GM18498 (cell line): ENCODE data around the gene ABLIM1.
A peak's percentile ranks its signal among the peaks of the same experiment; 100 is the strongest.

Experiments
- ATAC-seq: cut with Tn5 transposase; IDR thresholded peaks from one replicate; pipeline ENCODE4 v1.9.1; 2021; ENCODE audit warnings: mild to moderate bottlenecking, moderate library complexity; ENCODE audit not compliant: unreplicated experiment

Gene ABLIM1

DNA sequence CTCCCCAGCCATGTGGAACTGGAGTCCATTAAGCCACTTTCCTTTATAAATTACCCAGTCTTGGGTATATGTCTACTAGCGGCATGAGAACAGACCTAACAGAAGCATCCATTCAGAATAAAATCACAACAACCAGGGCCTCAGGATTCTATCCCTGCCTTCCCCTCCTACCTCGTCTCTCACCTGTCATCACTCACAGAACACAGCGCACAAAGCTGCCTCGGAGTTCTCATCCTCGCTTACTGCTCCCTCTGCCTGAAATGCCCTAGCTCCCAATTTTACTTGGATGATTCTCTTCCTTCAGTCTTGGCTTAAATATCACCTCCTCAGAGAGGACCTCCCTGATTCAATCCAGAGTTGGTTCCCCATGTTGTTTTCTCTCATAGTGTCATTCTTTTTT lies 183.1 kb downstream of the ABLIM1 start:
- ATAC-seq = no peak

GRCh38 chr10:114473776-114474175 lies 184.3 kb downstream of the ABLIM1 start:
- ATAC-seq = no peak

- ATAC-seq = no peak
These were observed 185.2 kb downstream of the ABLIM1 start for GRCh38 chr10:114472877-114473253.

GRCh38 chr10:114471906-114472876 lies 185.9 kb downstream of the ABLIM1 start:
- peak; percentile 8 for ATAC-seq

- ATAC-seq = peak; percentile 96
These were observed 186.8 kb downstream of the ABLIM1 start for GRCh38 chr10:114470956-114471905.

- no peak for ATAC-seq
These were observed 187.7 kb downstream of the ABLIM1 start for GRCh38 chr10:114470361-114470760.

GRCh38 chr10:114458955-114459354 lies 199.1 kb downstream of the ABLIM1 start:
- ATAC-seq = no peak

- ATAC-seq = no peak
These were observed 199.7 kb downstream of the ABLIM1 start for GRCh38 chr10:114458216-114458920.

- no peak for ATAC-seq
These were observed 204.5 kb downstream of the ABLIM1 start for GRCh38 chr10:114453576-114453975.

DNA sequence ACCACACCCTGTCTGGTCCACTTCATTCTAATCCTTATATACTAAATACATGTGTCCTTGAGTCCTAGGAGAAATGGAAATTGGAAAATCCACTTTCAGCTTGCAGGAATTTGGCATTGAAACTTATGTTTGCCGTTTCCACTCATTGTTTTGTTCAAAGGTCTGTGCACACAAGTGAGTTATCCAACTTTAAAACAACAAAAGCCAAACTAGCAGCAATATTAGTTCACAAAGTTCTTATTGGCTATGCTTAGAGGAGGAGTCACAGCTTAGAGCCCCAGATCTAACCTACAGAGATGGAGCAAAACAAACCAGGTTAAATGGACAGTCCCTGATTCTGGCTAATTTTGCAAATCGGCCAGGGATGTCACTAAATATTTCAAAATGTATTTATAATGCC lies 209.2 kb downstream of the ABLIM1 start:
- no peak for ATAC-seq

DNA sequence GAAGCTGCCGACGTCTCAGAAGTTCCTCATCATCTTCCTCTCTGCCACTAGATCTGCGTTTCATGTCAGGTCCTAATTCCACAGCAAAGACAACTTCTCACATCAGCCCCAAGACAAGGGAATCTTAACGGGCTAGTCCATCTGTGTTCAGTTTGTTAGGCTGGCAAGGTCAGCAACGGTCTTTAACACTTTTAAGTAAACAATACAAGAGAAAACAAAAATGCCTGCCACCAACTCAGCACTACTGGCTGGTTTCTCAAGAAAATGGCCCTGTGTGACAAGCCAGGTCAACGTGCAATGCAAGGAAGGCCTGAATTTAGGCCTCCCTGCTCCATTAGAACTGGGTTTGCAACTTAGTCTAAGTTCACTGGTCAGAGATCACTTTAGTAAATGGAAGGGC lies 212.7 kb downstream of the ABLIM1 start:
- ATAC-seq = no peak

DNA sequence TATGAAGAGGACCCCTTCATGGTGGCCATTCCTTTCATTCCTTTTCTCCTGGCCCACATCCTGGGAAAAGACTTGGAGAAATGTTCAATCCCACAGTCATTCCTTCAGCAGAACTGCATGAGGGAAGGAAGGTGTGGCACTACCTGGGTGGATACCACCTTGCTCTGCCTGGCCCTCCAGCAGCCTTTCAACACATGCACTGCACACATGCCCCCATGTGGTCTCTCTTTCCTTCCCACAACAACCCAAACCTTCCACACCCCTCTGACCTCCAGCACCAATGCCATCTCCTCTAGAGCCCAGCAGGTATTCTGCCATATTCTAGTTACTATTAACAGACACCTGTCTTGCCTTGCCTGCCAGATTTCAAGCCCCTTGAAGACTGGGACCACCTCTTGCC lies 213.3 kb downstream of the ABLIM1 start:
- ATAC-seq = no peak

GRCh38 chr10:114442091-114442630 lies 215.9 kb downstream of the ABLIM1 start:
- ATAC-seq = no peak

DNA sequence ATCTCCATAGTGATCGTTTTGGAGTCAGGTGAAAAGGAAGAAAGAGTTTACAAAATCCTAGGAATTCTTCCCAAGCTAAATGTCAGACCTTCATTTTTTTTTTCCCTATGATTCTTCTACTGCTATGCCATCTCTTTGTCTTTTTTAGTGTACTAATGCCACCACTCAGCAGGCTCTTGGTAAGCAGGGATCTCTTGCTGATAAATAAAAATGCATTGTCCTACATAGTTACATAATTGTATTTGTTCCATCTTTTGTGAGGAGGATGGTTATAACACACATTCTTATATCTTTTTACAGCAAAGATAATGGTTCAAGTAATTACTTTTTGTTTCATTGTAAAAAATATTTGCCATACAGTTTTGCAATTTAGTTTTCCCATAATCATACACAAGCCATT lies 217.0 kb downstream of the ABLIM1 start:
- no peak for ATAC-seq

- ATAC-seq = no peak
These were observed 220.4 kb downstream of the ABLIM1 start for GRCh38 chr10:114437473-114438292.

- no peak for ATAC-seq
These were observed 221.1 kb downstream of the ABLIM1 start for GRCh38 chr10:114436941-114437340.

- ATAC-seq = no peak
These were observed 225.4 kb downstream of the ABLIM1 start for GRCh38 chr10:114432566-114433093.

- no peak for ATAC-seq
These were observed 226.5 kb downstream of the ABLIM1 start for GRCh38 chr10:114431414-114432135.
